ENCODE measurements around the gene SH2B3.

GRCh38 chr12:111457577-111457976 lies 51.9 kb downstream of the SH2B3 start:
- TF ChIP-seq CTCF (IDR thresholded peaks at IDR 0.05) (no peak), EZH2 (IDR thresholded peaks at IDR 0.05; ENCODE audit: borderline replicate concordance, insufficient read depth, low read depth, low read length, poor library complexity, severe bottlenecking) (no peak)
